Nucleus accumbens (tissue), 56 donors: ENCODE measurements around the gene COL9A2.
"Not testable (repeated sequence)": the region's sequence is repeated elsewhere in the genome, so short reads cannot be mapped to it uniquely, and the experiment has no call there.

ENCODE experiments used
- DNase-seq, 56 donors: peaks; one replicate each; lab custom pipeline; 2025; lab: John Stamatoyannopoulos, UW

COL9A2 gene

DNA sequence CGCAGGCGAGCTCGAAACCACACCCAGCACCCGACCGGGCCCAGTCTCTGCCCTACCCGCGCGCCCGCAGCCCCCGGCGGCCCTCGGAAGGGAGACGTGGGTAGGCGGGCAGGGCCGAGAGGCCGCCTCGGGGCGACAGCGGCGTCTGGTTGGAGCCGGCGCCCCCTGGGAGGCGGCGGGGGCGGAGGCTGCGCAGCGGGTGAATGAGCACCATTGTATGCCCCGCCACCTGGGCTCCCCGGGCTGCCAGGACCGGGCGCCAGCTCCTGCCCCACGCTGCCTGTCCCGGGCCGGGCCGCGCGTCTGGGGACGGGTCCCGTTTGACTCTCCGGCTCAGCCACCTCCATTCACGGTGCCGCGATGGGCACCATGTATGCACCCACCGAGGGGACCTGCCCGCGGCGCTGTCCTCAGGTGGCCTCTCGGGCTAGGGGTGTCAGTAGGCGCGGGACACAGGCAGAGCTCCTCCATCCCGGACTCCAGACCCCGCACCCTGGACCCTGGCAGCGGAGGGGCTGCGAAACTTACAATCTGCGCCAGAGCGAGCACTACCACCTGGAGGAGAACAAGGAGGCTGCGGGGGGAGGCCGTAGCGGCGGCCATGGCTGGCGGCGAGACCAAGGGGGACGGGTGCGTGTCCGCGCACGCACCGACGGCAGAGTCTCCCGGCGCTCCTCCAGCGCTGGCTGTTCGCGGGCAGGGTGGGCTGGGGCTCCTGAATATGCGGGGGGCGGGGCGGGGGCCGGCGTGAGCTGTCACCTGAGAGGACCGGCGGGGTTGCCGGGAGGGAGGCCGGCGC is at the start of gene COL9A2:
Gene COL9A2 (minus strand): TSS at position 692 of the 799 bp plus-strand sequence. CDS start 89 bp downstream, at position 603.
- peak in 51 of 56 donors; percentile 35 to 92 (median 74) for DNase-seq

DNA sequence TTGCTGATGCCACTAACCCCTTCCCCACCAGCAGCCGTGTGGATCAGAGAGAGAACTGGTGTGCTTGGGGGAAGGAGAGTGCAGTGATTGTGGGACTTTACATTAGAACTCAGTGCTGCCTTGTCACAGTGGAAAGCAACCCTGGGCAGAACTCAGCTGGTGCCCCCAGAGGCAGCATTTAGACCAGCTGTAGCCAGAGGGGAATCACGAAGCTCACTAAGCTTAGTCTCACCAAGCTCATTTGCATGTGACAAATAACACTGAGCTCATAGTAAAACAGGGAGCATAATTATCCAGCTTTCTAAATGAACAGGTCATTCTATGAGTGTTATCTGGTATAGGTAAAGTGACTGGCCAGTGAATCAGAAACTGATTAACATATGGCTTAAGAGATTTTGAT is 46.6 kb upstream of the COL9A2 start:
- DNase-seq, result no peak

DNA sequence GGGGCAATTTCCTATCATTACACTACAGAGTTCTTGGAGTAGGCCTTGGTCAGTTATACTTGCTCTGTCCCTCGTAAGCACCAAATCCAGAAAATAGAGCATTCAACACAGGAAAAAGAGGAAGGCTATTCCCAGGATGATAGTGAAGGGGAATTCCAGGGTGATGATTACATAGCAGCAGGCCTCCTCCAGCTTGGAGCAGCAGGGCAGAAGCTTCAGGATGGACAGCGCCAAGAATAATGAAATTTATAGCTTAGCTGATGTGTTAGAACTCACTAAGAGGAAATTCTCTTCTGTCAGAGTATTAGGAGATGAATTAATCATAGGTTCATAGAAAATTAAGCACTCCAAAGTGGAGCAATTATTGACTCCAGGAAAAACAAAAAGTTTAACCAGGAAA is 45.6 kb upstream of the COL9A2 start:
- DNase-seq, result no peak

DNA sequence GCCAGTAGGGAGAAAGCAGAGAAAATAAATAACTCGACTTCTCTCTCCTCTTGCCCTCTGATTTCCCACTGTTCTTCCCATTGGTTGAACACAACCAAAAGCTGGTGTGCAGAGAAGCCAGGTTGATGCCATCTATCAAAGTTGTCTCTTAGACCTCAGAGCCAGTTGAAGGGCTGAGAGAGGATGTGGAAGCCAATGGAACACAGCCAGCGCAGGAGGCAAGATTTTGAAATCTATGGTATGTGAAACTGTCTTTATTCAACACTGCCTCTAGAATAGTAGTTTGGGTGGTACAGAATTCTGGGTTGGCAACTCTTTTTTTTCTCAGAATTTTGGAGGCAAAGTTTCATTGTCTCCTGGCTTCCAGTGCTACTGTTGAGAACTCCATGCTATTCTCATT is 45.1 kb upstream of the COL9A2 start:
- no peak for DNase-seq

DNA sequence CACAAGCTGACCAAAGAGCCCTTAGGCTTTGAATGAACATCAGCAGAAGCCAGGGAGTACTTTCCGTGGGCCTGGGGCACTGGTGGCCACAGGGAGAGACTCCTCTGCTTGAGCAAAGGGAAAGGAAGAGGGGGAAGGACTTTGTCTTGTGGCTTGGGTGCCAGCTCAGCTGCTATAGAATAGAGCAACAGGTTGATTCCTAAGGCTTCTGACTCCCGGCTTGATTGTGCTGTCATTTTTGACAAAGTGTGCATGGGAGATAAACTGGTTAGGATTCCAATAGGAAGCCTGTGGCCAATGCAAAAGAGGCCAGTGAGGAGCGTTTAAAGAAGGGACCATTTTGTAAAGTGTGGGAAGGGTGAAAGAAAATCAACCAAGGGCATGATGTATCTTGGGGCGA is 44.6 kb upstream of the COL9A2 start:
- no peak for DNase-seq

DNA sequence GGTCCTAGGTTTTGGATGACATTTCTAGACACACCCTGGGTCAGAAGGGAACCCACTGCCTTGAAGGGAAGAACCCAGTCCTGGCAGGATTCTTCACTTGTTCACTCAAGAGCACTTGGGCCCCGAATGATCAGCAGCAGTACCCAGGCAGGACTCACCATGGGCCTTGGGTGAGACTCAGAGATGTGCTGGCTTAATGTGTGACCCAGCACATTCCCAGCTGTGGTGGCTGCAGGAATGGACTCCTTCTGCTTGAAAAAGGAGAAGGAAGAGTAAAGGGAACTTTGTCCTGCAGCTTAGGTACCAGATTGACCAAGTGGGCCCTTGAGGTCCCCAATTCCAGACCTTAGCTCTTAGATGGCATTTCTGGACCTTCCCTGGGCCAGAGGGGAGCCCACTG is 44.1 kb upstream of the COL9A2 start:
- DNase-seq, result no peak

DNA sequence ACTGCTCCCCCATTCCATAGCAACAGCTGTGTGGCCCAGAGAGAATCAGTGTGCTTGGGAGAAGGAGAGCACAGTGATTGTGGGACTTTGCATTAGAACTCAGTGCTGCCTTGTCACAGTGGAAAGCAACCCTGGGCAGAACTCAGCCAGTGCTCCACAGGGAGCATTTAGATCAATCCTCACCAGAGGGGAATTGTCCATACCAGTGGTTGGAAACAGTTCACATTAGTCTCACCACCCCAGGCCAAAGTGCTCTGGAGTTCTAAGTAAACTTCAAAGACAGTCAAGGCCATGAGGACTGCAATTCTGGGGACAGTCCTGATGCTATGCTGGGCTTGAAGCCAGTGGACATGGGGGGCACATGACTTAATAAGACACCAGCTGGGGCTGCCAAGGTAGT is 43.5 kb upstream of the COL9A2 start:
- DNase-seq, result no peak

DNA sequence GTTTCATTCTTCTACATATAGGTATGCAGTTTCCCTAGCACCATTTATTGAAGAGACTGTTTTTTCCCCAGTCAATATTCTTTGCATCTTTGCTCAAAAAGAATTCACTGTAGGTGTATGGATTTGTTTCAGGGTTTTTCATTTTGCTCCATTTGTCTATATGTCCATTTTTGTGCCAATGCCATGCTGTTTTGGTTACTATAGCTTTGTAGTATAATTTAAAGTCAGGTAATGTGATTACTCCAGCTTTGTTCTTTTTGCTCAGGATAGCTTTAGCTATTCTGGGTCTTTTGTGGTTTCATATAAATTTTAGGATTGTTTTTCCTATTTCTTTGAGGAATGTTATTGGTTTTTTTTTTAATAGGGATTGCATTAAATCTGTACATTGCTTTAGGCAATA is 40.5 kb upstream of the COL9A2 start:
- no peak for DNase-seq

DNA sequence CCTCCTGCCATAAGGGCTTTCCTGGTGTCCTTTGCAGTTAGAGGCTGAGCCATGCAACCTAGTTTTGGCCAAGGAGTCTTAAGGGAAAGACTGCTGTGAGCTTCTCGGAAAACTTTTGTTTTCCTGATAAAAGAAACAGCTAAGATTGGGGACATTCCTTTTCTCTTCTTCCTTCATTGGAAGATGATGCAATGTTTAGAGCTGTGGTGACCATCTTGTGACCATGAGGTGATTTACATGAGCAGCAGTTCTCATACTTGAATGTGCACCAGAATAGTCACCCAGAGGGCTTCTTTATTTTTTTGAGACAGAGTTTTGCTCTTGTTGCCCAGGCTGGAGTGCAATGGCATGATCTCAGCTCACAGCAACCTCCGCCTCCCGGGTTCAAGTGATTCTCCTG is 36.0 kb upstream of the COL9A2 start:
- DNase-seq, result no peak

DNA sequence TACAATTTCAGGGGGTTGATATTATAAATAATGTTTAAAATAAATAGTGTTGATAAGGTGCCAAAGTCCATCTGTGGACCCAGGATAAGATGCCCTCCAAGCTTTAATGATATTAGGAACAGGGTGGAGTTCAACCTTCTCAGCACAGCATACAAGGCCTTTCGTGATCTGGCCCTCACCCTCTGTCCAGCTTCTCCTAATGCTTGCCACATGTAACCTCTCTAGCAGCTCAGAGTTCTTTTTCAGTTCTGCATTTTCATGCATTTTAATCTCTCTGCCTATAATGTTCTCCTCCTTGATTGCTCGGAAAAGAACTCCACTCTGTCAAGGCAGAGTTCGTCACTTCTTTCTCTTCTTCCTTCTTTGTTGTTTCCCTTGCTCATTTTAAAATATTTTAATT is 35.0 kb upstream of the COL9A2 start:
- no peak for DNase-seq

DNA sequence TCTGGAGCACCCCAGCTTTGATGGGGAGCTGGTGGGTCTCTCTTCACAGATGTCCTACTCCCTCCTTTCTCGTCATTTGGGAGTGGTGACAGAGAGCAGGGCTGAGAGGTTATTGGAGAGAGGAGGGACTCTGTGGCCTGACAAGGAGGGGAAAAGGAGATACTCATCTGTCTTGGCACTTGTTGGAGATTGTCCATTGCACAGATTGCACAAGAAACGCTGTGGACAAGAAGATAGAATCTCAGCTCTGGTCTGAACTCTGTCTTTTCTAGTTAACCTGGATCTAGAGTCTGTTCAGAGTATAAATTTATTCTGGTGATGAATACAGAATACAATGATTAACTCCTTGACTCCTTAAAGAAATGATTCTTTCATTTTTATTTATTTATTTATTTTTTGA is 34.0 kb upstream of the COL9A2 start:
- no peak for DNase-seq

DNA sequence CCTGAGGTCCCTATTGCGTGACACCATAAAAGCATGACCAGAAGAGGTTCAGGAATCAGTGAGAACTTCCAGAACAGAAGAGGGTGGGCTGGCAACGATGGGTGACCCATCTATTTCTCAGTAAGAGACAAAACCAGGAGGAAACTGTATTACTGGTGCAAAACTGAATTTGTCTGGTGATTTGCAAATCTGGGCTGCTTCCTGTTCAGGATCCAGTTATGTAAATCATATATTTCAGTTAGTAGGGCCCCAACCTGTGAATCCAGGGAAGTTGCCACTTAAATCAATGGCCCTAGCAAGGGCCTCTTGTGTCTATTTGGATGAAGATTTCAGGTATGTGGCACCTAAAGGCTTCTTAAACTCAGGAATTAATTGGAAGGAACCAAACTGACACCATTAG is 33.3 kb upstream of the COL9A2 start:
- no peak for DNase-seq

DNA sequence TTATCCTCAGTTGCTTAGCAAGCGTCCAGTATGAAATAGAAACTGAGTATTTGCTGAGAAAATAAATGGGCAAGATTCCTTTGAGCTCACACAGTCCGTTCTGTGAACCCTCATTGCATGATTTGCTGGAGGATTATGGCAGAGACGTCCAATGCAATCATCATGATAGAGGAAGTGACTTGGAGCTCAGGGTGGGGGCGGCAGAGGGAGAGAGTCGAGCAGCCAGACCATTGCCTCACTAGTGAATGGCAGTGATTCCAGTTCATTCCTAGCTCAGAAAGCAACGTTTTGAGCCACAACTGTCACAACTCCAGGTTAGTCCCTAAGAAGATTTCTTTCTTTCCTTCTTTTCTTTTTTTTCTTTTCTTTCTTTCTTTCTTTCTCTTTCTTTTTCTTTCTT is 27.5 kb upstream of the COL9A2 start:
- DNase-seq, result peak in 34 of 56 donors; percentile 1 to 61 (median 8)

DNA sequence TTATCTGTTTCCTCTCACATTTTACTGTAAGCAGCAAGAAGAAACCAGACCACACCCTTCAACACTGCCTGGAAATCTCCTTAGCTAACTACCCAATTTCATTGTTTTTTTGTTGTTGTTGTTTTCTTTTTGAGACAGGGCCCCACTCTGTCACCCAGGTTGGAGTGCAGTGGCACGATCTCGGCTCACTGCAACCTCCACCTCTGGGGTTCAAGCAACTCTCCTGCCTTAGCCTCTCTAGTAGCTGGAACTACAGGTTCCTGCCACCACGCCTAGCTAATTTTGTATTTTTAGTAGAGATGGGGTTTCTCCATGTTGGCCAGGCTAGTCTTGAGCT is 25.3 kb upstream of the COL9A2 start:
- DNase-seq, result not testable (repeated sequence)

DNA sequence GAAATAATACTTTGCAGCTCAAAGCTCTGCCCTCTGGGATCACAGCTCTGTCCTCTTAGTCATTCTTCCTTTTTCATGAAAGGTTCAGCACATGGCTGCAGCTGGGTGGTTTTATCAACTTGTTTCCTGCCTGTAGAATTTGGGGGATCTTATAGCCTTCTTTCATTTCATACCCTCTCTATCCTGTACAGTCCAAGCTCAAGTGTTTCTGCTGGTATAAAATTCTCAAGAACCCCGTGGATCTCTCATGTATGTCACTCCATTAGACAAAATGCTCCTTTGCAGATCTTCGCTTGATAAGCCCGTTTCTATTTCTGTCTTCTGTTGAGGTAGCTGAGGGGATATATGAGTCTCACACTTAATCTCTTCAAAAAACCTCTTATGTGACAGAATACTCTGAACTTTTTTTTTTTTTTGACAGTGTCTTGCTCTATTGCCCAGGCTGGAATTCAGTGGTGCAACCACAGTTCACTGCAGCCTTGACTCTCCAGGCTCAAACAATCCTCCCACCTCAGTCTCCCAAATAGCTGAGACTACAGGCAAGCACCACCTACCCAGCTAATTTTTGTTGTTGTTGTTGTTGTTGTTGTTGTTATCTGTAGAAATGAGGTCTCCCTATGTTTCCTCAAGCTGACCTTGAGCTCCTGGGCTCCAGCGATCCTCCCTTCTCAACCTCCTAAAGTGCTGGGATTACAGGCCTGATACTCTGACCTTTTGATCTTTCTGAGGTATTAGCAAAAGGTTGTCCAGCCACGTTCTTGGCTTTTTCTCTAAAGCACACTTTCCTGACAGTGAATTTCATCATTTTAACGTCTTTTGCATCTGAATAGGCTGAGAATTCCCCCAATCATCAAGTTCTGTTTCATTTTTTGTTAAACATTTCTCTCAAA is 24.6 kb upstream of the COL9A2 start:
- DNase-seq, result no peak

DNA sequence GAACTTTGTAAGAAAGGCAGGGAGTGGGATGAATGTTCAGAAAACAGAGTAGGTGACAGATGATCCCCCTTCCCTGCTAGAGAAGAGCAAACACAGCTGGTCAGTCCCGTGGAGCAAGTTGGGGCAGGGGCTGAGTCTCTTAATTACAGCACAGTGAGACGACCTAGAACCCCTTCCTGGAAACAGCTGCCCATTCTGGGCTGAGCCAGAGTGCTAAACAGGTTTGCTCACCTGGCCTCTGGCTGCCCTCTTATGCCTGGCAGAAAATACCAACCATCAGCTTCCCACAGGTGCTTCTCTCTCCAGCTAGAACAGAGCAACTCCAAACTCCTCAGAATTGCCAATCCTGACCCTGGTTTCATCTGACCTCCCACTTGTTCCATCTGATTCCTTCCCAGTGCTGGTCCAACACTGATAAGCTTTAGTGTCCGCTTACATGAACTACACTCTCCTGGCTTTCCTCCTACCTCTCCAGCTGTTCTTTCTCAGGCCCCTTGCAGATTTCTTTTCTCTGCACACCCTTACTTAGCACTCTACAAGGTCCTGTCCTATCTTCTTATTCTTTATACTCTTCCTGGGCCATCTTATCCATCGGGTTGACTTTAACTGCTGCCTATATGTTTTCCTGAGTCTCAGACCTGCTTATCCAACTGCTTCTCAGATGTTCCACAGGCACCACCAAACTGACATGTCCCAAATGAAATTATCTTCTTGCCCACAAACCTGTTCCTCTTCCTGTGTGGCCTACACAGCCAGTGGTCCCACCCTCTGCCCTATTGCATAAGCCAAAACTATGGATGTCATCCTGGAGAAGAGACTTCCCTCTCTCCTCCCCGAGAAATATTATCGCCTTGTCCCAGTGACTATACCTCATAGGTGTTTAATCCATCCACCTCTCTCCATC is 22.6 kb upstream of the COL9A2 start:
- DNase-seq, result no peak

DNA sequence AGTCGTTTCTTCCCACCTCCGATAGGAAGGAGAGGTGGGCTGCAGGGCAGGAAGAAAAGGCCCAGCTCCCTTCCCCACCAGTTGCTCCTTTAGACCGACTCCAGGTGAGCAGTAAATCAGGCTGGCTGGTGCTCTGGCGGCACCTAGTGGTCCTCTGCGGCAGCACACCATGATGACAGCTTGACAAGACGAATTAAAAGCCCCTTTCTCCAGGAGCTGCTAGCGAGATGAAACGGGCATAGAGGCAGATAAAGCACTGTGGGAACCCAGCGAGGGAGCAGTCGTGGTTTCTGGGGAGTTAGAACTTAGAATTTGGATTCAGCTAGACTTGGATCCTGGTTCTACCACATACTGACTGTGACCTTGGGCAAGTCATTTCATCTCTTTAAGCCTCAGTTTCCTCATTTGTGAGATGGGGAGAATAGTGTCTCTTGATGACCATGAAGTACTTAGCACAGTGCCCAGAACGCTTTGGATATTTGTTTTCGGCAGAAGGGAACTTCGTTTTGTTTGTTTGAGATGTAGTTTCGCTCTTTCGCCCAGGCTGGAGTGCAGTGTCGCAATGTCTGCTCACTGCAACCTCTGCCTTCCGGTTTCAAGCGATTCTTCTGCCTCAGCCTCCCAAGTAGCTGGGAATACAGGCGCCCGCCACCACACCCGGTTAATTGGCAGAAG is 21.8 kb upstream of the COL9A2 start:
- peak in 50 of 56 donors; percentile 10 to 90 (median 62) for DNase-seq

DNA sequence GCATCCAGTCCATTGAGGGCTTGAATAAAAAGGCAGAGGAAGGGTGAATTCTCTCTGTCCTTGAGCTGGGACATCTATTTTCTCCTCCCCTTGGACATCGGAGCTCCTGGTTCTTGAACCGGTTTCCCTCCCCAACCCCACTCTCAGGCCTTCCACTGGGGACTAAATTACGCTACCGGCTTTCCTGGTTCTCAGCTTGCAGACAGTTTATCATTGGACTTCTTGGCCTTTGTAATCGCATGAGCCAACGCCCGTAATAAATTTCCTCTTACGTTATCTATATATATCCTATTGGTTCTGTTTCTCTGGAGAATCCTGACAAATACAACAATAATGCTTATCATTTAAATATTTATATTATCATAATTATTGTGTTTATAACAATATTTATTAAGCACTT is 20.4 kb upstream of the COL9A2 start:
- no peak for DNase-seq

DNA sequence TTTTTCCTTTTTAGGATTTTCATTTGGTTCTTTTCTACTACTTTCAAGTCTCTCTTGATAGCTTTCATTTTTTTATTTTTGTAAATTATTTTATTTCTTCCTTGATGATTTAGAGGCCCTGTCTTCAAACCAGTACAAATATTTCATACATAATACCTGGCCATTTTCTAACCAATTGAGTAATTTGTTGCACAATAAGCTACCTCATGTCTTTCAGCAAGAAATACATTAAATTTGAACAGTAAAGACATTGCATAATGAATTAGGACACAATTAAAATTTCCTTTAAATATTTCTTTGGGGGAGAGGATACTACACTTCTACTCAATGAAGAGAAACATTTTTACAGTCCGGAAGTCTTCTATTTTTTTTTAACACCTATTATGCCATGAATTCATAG is 15.6 kb upstream of the COL9A2 start:
- no peak for DNase-seq

DNA sequence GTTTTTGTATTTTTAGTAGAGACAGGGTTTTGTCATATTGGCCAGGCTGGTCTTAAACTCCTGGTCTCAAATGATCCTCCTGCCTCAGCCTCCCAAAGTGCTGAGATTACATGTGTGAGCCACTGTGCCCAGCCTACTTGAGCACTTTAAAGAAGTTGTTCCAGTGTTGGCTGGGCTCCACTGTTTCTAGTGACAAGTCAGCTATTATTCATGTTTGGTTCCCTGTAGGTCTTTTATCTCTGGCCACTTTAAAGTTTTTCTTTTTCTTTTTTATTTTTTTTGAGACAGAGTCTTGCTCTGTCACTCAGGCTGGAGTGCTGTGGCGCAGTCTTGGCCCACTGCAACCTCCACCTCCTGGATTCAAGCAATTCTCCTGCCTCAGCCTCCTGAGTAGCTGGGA is 14.3 kb upstream of the COL9A2 start:
- not testable (repeated sequence) for DNase-seq
